IMR-90 (cell line): ENCODE measurements around the gene VWDE. TPM values are rescaled to one million over a fixed set of nuclear protein-coding genes. Genes with fewer than 3 reads are reported as not detected.

Experiments used
- ATAC-seq: fragments of 200-7000 bp; cut with Tn5 transposase; 2 replicates; pipeline ENCODE4 v1.9.1; 2020; ENCODE audit warnings: low read depth, mild to moderate bottlenecking, moderate library complexity
- BruUV-seq: library from RNA; stranded (reverse); fragments of 400-500 nt; replicated peaks from 2 replicates; lab custom pipeline; 2021; lab: Mats Ljungman, UMichigan
- CTCF ChIA-PET: fragments of 300-600 bp; formaldehyde crosslinking; extraction: SDS; loops from one replicate; lab custom pipeline; 2021; ENCODE audit warnings: antibody characterized with exemption; lab: Yijun Ruan, JAX
- POLR2A ChIA-PET: fragments of 300-600 bp; sonication (Branson Sonifier 250); formaldehyde crosslinking; loops from one replicate; lab custom pipeline; 2022; ENCODE audit warnings: antibody characterized with exemption; ENCODE audit not compliant: unreplicated experiment; lab: Charles Lee
- DNase-seq: peaks from one replicate; pipeline ENCODE4 v3.0.0; 2013
- H2AFZ ChIP-seq: replicated peaks from 2 replicates; pipeline ENCODE3; 2013; ENCODE audit warnings: low read length, mild to moderate bottlenecking; ENCODE audit not compliant: poor library complexity
- H2AK5ac ChIP-seq: 2 replicates; pipeline ENCODE4 v1.6.1; 2013; ENCODE audit warnings: low read depth, low read length, inconsistent platforms
- H2AK9ac ChIP-seq: replicated peaks from 2 replicates; pipeline ENCODE3; 2013; ENCODE audit warnings: mild to moderate bottlenecking, low read depth, low read length, moderate library complexity; ENCODE audit not compliant: poor library complexity
- H2BK120ac ChIP-seq: 2 replicates; pipeline ENCODE4 v1.6.1; 2013; ENCODE audit warnings: low read depth, low read length, inconsistent platforms
- H2BK15ac ChIP-seq: 3 replicates; pipeline ENCODE4 v1.6.1; 2013; ENCODE audit warnings: low read depth, low read length, inconsistent platforms
- H2BK20ac ChIP-seq: 2 replicates; pipeline ENCODE4 v1.6.1; 2013; ENCODE audit warnings: low read depth, mild to moderate bottlenecking, inconsistent platforms, low read length, moderate library complexity
- H2BK5ac ChIP-seq: 2 replicates; pipeline ENCODE4 v1.6.1; 2013; ENCODE audit warnings: mild to moderate bottlenecking, low read depth, low read length, inconsistent platforms; ENCODE audit not compliant: poor library complexity, severe bottlenecking
- H3K14ac ChIP-seq: replicated peaks from 2 replicates; pipeline ENCODE4 v1.6.1; 2013; ENCODE audit warnings: low read depth, low read length, inconsistent platforms
- H3K18ac ChIP-seq: 2 replicates; pipeline ENCODE4 v1.6.1; 2013; ENCODE audit warnings: low read depth, low read length, control low read depth
- H3K23ac ChIP-seq: 2 replicates; pipeline ENCODE4 v1.6.1; 2013; ENCODE audit warnings: low read depth, low read length, inconsistent platforms
- H3K27ac ChIP-seq: 2 replicates; pipeline ENCODE4 v1.5.1; 2013; ENCODE audit warnings: mild to moderate bottlenecking, control low read depth, low read length; ENCODE audit not compliant: insufficient read depth
- H3K27me3 ChIP-seq: 2 replicates; pipeline ENCODE4 v1.6.1; 2013; ENCODE audit warnings: low read length; ENCODE audit not compliant: control insufficient read depth, insufficient read depth
- H3K36me3 ChIP-seq: 2 replicates; pipeline ENCODE4 v1.6.1; 2013; ENCODE audit warnings: low read length, mixed read lengths; ENCODE audit not compliant: control insufficient read depth, insufficient read depth
- H3K4ac ChIP-seq: 2 replicates; pipeline ENCODE4 v1.6.1; 2013; ENCODE audit warnings: low read depth, low read length, inconsistent platforms
- H3K4me1 ChIP-seq: 2 replicates; pipeline ENCODE4 v1.6.1; 2013; ENCODE audit warnings: low read length, mixed read lengths; ENCODE audit not compliant: control insufficient read depth, insufficient read depth
- H3K4me2 ChIP-seq: 2 replicates; pipeline ENCODE4 v1.6.1; 2013; ENCODE audit warnings: low read depth, mild to moderate bottlenecking, control low read depth, low read length, moderate library complexity
- H3K4me3 ChIP-seq: 2 replicates; pipeline ENCODE4 v1.5.1; 2013; ENCODE audit warnings: low read depth, mild to moderate bottlenecking, control low read depth, low read length, moderate library complexity; ENCODE audit not compliant: insufficient read depth
- H3K56ac ChIP-seq: 2 replicates; pipeline ENCODE4 v1.6.1; 2013; ENCODE audit warnings: low read length, inconsistent platforms; ENCODE audit not compliant: insufficient read depth; ENCODE audit errors: extremely low read depth
- H3K79me1 ChIP-seq, 2 experiments: 2 replicates each; pipeline ENCODE4 v1.6.1; 2013; ENCODE audit warnings: low read length in 2 of 2, inconsistent platforms in 1 of 2, low read depth in 1 of 2
- H3K9ac ChIP-seq: 2 replicates; pipeline ENCODE4 v1.6.1; 2013; ENCODE audit warnings: low read depth, low read length, control low read depth
- H3K9me1 ChIP-seq: 2 replicates; pipeline ENCODE4 v1.6.1; 2013; ENCODE audit warnings: low read length, inconsistent platforms; ENCODE audit not compliant: insufficient read depth
- H3K9me3 ChIP-seq: 2 replicates; pipeline ENCODE4 v1.6.1; 2013; ENCODE audit warnings: low read length; ENCODE audit not compliant: control insufficient read depth, insufficient read depth
- H4K20me1 ChIP-seq: 2 replicates; pipeline ENCODE4 v1.6.1; 2013; ENCODE audit warnings: low read length, inconsistent platforms; ENCODE audit not compliant: insufficient read depth
- H4K5ac ChIP-seq: 2 replicates; pipeline ENCODE4 v1.6.1; 2013; ENCODE audit warnings: mild to moderate bottlenecking, low read depth, low read length, control low read depth
- H4K8ac ChIP-seq, 2 experiments: 2 replicates each; pipeline ENCODE4 v1.6.1; 2013; ENCODE audit warnings: low read depth in 2 of 2, low read length in 2 of 2, control low read depth in 1 of 2, inconsistent platforms in 1 of 2
- H4K91ac ChIP-seq: 2 replicates; pipeline ENCODE4 v1.6.1; 2013; ENCODE audit warnings: low read depth, low read length, inconsistent platforms; ENCODE audit not compliant: insufficient read depth
- CHD1 ChIP-seq: IDR thresholded peaks from 2 replicates; pipeline ENCODE4 v1.6.1; 2012; ENCODE audit warnings: low read depth, low read length, improper control_type of control experiment
- FOS ChIP-seq: fragments of 150-350 bp; IDR thresholded peaks from 2 replicates; pipeline ENCODE4 v1.6.1; 2016; ENCODE audit warnings: low read depth, low read length
- MAFK ChIP-seq: IDR thresholded peaks from 2 replicates; pipeline ENCODE4 v1.6.1; 2012; ENCODE audit warnings: low read depth, low read length, improper control_type of control experiment
- MAZ ChIP-seq: IDR thresholded peaks from 2 replicates; pipeline ENCODE4 v1.6.1; 2012; ENCODE audit warnings: low read depth, mild to moderate bottlenecking, low read length, improper control_type of control experiment, moderate library complexity, borderline replicate concordance
- NFE2L2 ChIP-seq: fragments of 150-350 bp; IDR thresholded peaks from 2 replicates; pipeline ENCODE4 v1.6.1; 2016; ENCODE audit warnings: low read depth, mild to moderate bottlenecking, low read length
- POLR2A ChIP-seq: IDR thresholded peaks from 2 replicates; pipeline ENCODE4 v1.6.1; 2012; ENCODE audit warnings: mild to moderate bottlenecking, low read depth, low read length
- RCOR1 ChIP-seq: IDR thresholded peaks from 2 replicates; pipeline ENCODE4 v1.6.1; 2012; ENCODE audit warnings: mild to moderate bottlenecking, low read length, improper control_type of control experiment; ENCODE audit not compliant: insufficient replicate concordance
- RFX5 ChIP-seq: IDR thresholded peaks from 2 replicates; pipeline ENCODE4 v1.8.0; 2012; ENCODE audit warnings: low read depth, mild to moderate bottlenecking, low read length, moderate library complexity
- SMC3 ChIP-seq: fragments of 150-350 bp; IDR thresholded peaks from 2 replicates; pipeline ENCODE4 v1.6.1; 2016; ENCODE audit warnings: low read depth, mild to moderate bottlenecking, antibody characterized with exemption, low read length, moderate library complexity
- USF2 ChIP-seq: fragments of 150-350 bp; IDR thresholded peaks from 2 replicates; pipeline ENCODE4 v1.6.1; 2017; ENCODE audit warnings: mild to moderate bottlenecking, antibody characterized with exemption, low read length, low read depth
- WGBS, 2 experiments: methylation state at CpG; one replicate each; pipeline versions ENCODE4 v1.1.5 to v1.1.7; 2013; ENCODE audit warnings: missing lambda C conversion rate in 2 of 2; ENCODE audit not compliant: insufficient read length in 1 of 2; ENCODE audit errors: extremely low coverage in 2 of 2; 5-methylcytosine and 5-hydroxymethylcytosine counted together
- dilution Hi-C: fragments of 300-500 bp; cut with HindIII; formaldehyde crosslinking; loops from one replicate; pipeline ENCODE4 v1.14.3; 2018; ENCODE audit warnings: low sequenced_read_pairs; ENCODE audit not compliant: unreplicated experiment
- in situ Hi-C: fragments of 300-500 bp; cut with MboI; formaldehyde crosslinking; loops from 3 replicates; pipeline ENCODE4 v1.14.3; 2019; ENCODE audit warnings: low sequenced_read_pairs, inconsistent platforms, mixed read lengths
- intact Hi-C: fragments of 100-400 bp; cut with micrococcal nuclease; formaldehyde crosslinking; loops from 2 replicates; pipeline ENCODE4 v1.10.0; 2022
- polyA plus RNA-seq, 3 experiments: library from polyadenylated mRNA; depleted of rRNA; stranded (reverse); fragments of >200 nt; gene quantifications; 2 replicates each; pipeline ENCODE4 v1.2.3, GENCODE V29; 2012; ENCODE audit warnings: low replicate concordance in 1 of 3
- total RNA-seq: library from RNA; depleted of rRNA; stranded (reverse); fragments of >200 nt; gene quantifications from 2 replicates; pipeline ENCODE4 v1.2.3, GENCODE V29; 2012
- TF ChIP-seq, protein P1 (sequence below): fragments of 150-350 bp; IDR thresholded peaks from 2 replicates; pipeline ENCODE4 v1.6.1; 2016; ENCODE audit warnings: low read depth, mild to moderate bottlenecking, low read length, moderate library complexity, borderline replicate concordance

Gene VWDE
- total and polyA plus RNA-seq, 2 of the 4 experiments (the other 2 are of a cell fraction) = 0.05 to 0.18 TPM

GRCh38 chr7:12423997-12424745 lies 20.5 kb upstream of the VWDE start:
- no peak overlapping the region for H3K9ac ChIP-seq
- no peak overlapping the region for H2BK120ac ChIP-seq
- no peak overlapping the region for H3K14ac ChIP-seq
- H3K79me1 ChIP-seq = no peaks in the 10 kb centered on the region
- H4K20me1 ChIP-seq = no peaks in the 10 kb centered on the region
- no TSS peak for BruUV-seq
- DNase-seq (no peak), ATAC-seq (no peak)
- no peak overlapping the region for H2BK15ac ChIP-seq
- no peak overlapping the region for H4K5ac ChIP-seq
- no peak overlapping the region for H3K27ac ChIP-seq
- no peak overlapping the region for H2BK5ac ChIP-seq
- H3K27me3 ChIP-seq = no peaks in the 10 kb centered on the region
- no peak overlapping the region for H3K56ac ChIP-seq
- no peak overlapping the region for H3K23ac ChIP-seq
- peak overlapping the region; percentile 42 for H2AK9ac ChIP-seq
- H3K4me1 ChIP-seq = no peaks in the 10 kb centered on the region
- H3K36me3 ChIP-seq = no peaks in the 10 kb centered on the region
- no peaks in the 10 kb centered on the region for H3K9me3 ChIP-seq
- no peak overlapping the region for H3K18ac ChIP-seq
- dilution Hi-C loops = no loop called here
- no peak overlapping the region for H4K91ac ChIP-seq
- no peak overlapping the region for H2AK5ac ChIP-seq
- peak overlapping the region; percentile 58 for H2AFZ ChIP-seq
- CTCF ChIA-PET = no interaction called here
- no peak overlapping the region for H3K4ac ChIP-seq
- no peak overlapping the region for H4K8ac ChIP-seq
- intact Hi-C loops = no loop called here
- no peak overlapping the region for H3K4me3 ChIP-seq
- no peak overlapping the region for H3K4me2 ChIP-seq
- WGBS, 2 experiments = 47% methylated on average over 5 of the region's 12 CpGs; no CpG with 5 or more reads in 1 of the 2 experiments
- no peaks in the 10 kb centered on the region for H3K9me1 ChIP-seq
- POLR2A ChIA-PET = no interaction called here
- H2BK20ac ChIP-seq = no peak overlapping the region
- in situ Hi-C loops = no loop called here
- TF ChIP-seq, protein P1, sequence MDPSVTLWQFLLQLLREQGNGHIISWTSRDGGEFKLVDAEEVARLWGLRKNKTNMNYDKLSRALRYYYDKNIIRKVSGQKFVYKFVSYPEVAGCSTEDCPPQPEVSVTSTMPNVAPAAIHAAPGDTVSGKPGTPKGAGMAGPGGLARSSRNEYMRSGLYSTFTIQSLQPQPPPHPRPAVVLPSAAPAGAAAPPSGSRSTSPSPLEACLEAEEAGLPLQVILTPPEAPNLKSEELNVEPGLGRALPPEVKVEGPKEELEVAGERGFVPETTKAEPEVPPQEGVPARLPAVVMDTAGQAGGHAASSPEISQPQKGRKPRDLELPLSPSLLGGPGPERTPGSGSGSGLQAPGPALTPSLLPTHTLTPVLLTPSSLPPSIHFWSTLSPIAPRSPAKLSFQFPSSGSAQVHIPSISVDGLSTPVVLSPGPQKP = no peak
- TF ChIP-seq MAZ (no peak), RFX5 (no peak), NFE2L2 (no peak), FOS (no peak), USF2 (no peak), CHD1 (no peak), SMC3 (no peak), POLR2A (no peak), MAFK (no peak), RCOR1 (no peak)
